Uterus (tissue), 4 donors: ENCODE results near the gene PREX1. TPM values are rescaled to one million over a fixed set of nuclear protein-coding genes. Genes with fewer than 3 reads are reported as not detected.

Experiments used
- DNase-seq, 2 donors: peaks; one replicate each; pipeline ENCODE4 v3.0.0-alpha.2; 2019 to 2020
- H3K27ac ChIP-seq, 2 donors: fragments of 200-600 bp; sonication (generic); 1 replicate in 1 of 2; 2 replicates in 1 of 2; pipeline ENCODE4 v1.5.1; 2016 to 2018
- H3K27me3 ChIP-seq, 2 donors: fragments of 200-600 bp; sonication (generic); one replicate each; pipeline ENCODE4 v1.5.1; 2018 to 2019; ENCODE audit warnings: control low read depth in 1 of 2
- H3K36me3 ChIP-seq, 2 donors: fragments of 200-600 bp; sonication (generic); one replicate each; pipeline ENCODE4 v1.5.1; 2019; ENCODE audit warnings: control low read depth in 1 of 2
- H3K4me1 ChIP-seq, 2 donors: fragments of 200-600 bp; sonication (generic); one replicate each; pipeline ENCODE4 v1.5.1; 2018 to 2019; ENCODE audit warnings: control low read depth in 1 of 2
- H3K4me3 ChIP-seq, 2 donors: fragments of 200-600 bp; sonication (generic); 1 replicate in 1 of 2; 2 replicates in 1 of 2; pipeline ENCODE4 v1.5.1; 2018 to 2019; ENCODE audit warnings: mild to moderate bottlenecking in 1 of 2
- H3K9me3 ChIP-seq, 2 donors: fragments of 200-600 bp; sonication (generic); one replicate each; pipeline ENCODE4 v1.5.1; 2019; ENCODE audit warnings: control low read depth in 1 of 2
- POLR2A ChIP-seq, 2 donors: fragments of 450-650 bp; IDR thresholded peaks; one replicate each; pipeline ENCODE4 v1.6.1; 2016; ENCODE audit warnings: antibody characterized with exemption in 2 of 2, mild to moderate bottlenecking in 1 of 2, moderate library complexity in 1 of 2
- intact Hi-C: fragments of 100-400 bp; cut with DNase I; formaldehyde crosslinking; loops from one replicate; pipeline ENCODE4 v1.15.1; 2023; ENCODE audit warnings: low total_unique reads
- total RNA-seq, 4 donors: library from RNA; depleted of rRNA in 3 of 4; stranded (reverse); fragments of >200 nt in 3 of 4; gene quantifications; one replicate each; pipeline versions ENCODE4 v1.1.0 to v1.2.4, GENCODE V29; 2014 to 2023
- TF ChIP-seq, protein P1 (sequence below), 4 experiments: fragments of 200-600 bp in 2 of 4; fragments of 450-650 bp in 2 of 4; sonication (generic) in 2 of 4; IDR thresholded peaks; one replicate each; pipeline ENCODE4 v1.5.1; 2016 to 2019; ENCODE audit warnings: antibody characterized with exemption in 4 of 4, mild to moderate bottlenecking in 2 of 4, moderate library complexity in 1 of 4
- donor health status: DM: yes; HTN: yes; CAD: no.

PREX1 gene
- total RNA-seq, 4 donors from 2014 or later = 3.6 to 19.7 (median 11.3) TPM

DNA sequence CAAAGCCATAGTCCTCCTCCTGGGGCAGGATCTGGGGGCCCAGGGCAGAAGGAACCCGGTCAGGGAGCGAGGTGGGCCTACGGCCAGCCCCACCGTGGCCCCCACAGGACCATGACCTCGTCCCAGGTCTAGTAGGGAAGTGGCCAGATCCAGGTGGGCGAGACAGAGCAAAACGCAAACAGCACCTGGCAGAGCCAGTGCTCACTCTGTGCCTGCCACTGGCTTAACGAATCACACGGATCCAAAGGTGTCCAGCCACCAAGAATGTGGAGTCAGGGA lies 169.7 kb downstream of the PREX1 start:
- H3K4me3 ChIP-seq = no peak overlapping the region
- no peaks in the 10 kb centered on the region for H3K4me1 ChIP-seq
- TF ChIP-seq POLR2A (IDR thresholded peaks at IDR 0.05) = no peak
- TF ChIP-seq, protein P1, sequence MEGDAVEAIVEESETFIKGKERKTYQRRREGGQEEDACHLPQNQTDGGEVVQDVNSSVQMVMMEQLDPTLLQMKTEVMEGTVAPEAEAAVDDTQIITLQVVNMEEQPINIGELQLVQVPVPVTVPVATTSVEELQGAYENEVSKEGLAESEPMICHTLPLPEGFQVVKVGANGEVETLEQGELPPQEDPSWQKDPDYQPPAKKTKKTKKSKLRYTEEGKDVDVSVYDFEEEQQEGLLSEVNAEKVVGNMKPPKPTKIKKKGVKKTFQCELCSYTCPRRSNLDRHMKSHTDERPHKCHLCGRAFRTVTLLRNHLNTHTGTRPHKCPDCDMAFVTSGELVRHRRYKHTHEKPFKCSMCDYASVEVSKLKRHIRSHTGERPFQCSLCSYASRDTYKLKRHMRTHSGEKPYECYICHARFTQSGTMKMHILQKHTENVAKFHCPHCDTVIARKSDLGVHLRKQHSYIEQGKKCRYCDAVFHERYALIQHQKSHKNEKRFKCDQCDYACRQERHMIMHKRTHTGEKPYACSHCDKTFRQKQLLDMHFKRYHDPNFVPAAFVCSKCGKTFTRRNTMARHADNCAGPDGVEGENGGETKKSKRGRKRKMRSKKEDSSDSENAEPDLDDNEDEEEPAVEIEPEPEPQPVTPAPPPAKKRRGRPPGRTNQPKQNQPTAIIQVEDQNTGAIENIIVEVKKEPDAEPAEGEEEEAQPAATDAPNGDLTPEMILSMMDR (IDR thresholded peaks at IDR 0.05) = no peak
- intact Hi-C loops = loop anchor here (5.0 kb wide), 1 partner anchor 244 kb away; no protein-coding TSS in a partner anchor
- no peaks in the 10 kb centered on the region for H3K27me3 ChIP-seq
- DNase-seq = no peak
- H3K9me3 ChIP-seq = no peaks in the 10 kb centered on the region
- H3K36me3 ChIP-seq = no peaks in the 10 kb centered on the region
- no peak overlapping the region for H3K27ac ChIP-seq

DNA sequence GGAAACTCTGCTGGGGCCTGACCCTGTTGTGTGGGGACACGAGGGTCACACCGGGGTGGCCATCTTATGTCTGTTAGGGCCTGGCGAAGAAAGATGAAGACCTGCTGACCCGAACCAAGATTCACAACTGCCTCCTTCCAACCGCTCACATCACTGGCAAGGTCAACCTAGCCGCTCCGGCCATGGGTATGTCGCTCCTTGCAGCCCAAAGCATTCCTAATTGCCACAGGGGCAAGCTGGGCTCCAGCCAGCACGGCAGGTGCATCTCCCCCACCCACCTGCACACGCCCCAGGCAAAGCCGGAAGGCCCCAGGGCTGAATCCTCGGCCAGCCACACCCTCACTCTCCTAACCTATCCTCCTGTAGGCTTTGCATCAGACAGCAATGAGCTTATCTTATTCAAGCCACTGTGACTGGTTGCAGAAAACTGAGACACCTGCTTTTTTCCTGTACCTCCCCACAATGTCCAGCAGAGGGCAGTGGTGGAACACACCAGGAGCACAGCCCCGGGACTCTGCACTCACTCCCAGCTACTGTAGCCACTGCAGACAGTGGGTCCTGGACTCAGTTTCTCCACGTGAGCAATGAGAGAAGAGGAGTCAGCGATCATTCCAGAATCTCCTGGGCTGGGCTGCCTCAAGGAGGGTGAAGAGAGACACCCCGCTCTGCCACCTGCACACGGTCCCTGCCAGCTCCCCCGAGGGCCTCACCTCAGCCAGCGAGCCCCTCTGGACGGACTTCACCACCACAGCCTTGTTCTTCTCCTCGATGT lies 170.2 kb downstream of the PREX1 start:
- Histone ChIP-seq H3K4me1 (no peaks in the 10 kb centered on the region), H3K27me3 (no peaks in the 10 kb centered on the region), H3K9me3 (no peaks in the 10 kb centered on the region), H3K36me3 (no peaks in the 10 kb centered on the region), H3K4me3 (no peak overlapping the region), H3K27ac (no peak overlapping the region)
- TF ChIP-seq, protein P1 (IDR thresholded peaks at IDR 0.05) = peak; percentile 89 to 95 (median 92)
- TF ChIP-seq POLR2A (IDR thresholded peaks at IDR 0.05) = no peak
- intact Hi-C loops = loop anchor here (5.0 kb wide), 1 partner anchor 245 kb away; no protein-coding TSS in a partner anchor
- peak; percentile 55 to 63 for DNase-seq

DNA sequence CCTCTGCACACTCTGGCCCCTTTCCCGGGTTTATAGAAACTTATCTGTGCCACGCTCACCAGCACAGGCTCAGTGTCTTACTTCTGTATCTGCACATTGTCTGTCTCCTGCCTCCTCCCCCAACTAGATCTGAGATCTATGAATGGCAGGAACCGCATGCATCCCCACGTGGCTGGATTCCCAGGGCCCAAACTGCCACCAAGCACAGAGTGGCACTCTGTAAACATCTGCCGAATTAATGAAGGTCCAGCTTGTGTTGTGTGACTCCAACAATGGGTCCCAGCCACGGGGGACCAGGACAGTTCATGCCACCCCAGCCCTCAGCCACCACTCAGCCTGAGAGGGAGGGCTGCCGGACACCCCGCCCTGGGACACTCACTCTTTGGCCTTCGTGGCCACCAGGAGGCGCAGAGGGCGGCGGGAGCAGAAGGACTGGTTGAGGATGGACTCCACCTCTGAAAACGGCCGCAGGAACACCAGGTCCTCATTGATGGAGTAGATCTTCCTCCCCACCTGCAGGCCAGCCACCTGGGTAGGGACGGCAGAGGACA lies 171.1 kb downstream of the PREX1 start:
- TF ChIP-seq POLR2A (IDR thresholded peaks at IDR 0.05) = no peak
- TF ChIP-seq, protein P1 (IDR thresholded peaks at IDR 0.05) = no peak
- no peaks in the 10 kb centered on the region for H3K36me3 ChIP-seq
- H3K27ac ChIP-seq = no peak overlapping the region
- intact Hi-C loops = loop anchor here (5.0 kb wide), 1 partner anchor 246 kb away; no protein-coding TSS in a partner anchor
- no peak overlapping the region for H3K4me3 ChIP-seq
- H3K4me1 ChIP-seq = no peaks in the 10 kb centered on the region
- no peaks in the 10 kb centered on the region for H3K9me3 ChIP-seq
- no peaks in the 10 kb centered on the region for H3K27me3 ChIP-seq
- no peak for DNase-seq

DNA sequence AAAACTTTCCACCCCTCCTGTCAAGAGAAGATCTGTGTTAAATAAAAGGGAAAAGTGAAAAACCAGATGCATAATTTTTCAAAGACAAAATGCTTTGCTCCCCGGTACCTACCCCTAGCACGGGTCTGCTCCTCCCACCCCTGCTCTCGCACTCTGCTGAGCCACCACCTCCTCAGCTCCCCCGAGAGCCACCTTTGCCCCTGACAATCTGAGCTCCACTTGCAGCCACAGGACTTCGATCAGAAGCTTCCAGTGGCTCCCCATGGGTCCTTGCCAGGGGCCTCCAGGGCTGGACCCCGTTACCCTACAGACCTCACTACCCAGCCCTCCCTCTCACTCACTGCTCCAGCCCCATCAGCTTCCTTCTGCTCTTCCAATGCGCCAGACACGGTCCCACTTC lies 171.7 kb downstream of the PREX1 start:
- DNase-seq = no peak
- no peaks in the 10 kb centered on the region for H3K27me3 ChIP-seq
- TF ChIP-seq, protein P1 (IDR thresholded peaks at IDR 0.05) = no peak
- TF ChIP-seq POLR2A (IDR thresholded peaks at IDR 0.05) = no peak
- no peaks in the 10 kb centered on the region for H3K9me3 ChIP-seq
- H3K4me1 ChIP-seq = no peaks in the 10 kb centered on the region
- H3K4me3 ChIP-seq = no peak overlapping the region
- no peak overlapping the region for H3K27ac ChIP-seq
- H3K36me3 ChIP-seq = no peaks in the 10 kb centered on the region
- intact Hi-C loops = loop anchor here (5.0 kb wide), 1 partner anchor 246 kb away; no protein-coding TSS in a partner anchor

DNA sequence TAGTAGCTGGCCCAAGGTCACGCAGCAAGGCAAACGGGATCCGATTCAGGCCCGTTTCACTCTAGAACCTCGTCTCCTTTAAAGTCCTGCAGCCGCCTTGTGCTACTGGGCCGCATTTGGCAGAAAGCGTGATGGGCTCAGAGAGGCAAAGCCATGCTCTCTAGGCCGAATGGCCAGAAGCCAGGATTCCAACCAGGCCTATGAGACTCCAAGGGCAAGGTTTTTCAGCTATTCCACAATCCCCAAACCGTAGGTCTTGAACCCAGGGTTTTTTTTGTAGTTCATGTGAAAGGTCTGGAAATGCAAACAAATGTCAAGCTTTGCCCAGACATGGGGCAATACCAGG lies 174.1 kb downstream of the PREX1 start:
- Histone ChIP-seq H3K27me3 (no peaks in the 10 kb centered on the region), H3K4me1 (no peaks in the 10 kb centered on the region), H3K27ac (no peak overlapping the region), H3K36me3 (no peaks in the 10 kb centered on the region), H3K4me3 (no peak overlapping the region), H3K9me3 (no peaks in the 10 kb centered on the region)
- intact Hi-C loops = no loop called here
- DNase-seq = no peak
- no peak for TF ChIP-seq POLR2A (IDR thresholded peaks at IDR 0.05)
- TF ChIP-seq, protein P1 (IDR thresholded peaks at IDR 0.05) = no peak
